Activated CD4-positive, CD25-positive, alpha-beta regulatory T cell (primary cell): ENCODE measurements around the gene TOX2.

Experiments used
- DNase-seq, 4 experiments: peaks; one replicate each; lab custom pipeline; 2025; lab: John Stamatoyannopoulos, UW

Gene TOX2

DNA sequence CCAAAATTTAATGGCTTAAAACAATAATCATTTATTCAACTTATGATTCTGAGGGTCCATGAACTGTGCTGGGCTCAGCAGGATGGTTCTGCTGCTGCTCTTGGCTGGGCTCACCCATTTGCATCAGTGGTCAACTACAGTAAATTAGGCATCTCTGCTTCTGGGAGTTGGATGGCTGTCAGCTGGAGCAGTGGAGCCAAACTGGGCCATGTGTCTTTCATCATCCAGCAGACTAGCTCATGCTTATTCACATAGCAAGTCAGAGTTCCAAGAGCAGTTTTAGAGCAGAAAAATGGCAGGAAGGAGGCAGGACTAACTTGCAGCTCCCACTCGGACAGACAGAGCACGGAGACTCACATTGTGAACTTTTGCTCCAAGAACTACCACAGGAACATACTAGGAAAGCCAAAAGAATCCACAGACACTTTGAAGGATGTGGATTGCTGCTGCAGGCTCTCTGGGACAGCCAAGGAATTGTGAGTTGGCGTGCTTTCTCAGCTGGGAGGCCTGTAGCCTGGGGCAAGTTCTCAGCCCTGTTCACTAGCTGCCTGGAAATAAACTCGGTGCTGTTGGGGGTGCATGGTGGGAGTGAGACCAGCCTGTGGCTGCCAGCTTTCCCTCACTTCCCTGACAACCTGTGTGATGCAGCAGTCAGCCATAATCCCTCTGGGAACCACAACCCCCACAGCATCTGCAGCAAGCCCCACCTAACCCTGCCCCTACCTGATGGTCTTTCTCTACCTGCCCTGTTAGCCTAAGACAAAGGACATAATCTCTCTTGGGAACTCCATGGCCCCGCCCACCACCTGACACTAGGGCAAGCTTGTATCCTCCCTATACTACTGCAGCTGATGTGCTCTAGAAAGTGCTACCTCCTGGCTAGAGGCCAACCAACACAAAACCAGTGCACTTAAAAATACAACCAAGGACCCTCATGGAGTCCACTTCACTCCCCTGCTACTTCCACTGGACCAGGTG is 143.3 kb downstream of the TOX2 start:
- no peak for DNase-seq

DNA sequence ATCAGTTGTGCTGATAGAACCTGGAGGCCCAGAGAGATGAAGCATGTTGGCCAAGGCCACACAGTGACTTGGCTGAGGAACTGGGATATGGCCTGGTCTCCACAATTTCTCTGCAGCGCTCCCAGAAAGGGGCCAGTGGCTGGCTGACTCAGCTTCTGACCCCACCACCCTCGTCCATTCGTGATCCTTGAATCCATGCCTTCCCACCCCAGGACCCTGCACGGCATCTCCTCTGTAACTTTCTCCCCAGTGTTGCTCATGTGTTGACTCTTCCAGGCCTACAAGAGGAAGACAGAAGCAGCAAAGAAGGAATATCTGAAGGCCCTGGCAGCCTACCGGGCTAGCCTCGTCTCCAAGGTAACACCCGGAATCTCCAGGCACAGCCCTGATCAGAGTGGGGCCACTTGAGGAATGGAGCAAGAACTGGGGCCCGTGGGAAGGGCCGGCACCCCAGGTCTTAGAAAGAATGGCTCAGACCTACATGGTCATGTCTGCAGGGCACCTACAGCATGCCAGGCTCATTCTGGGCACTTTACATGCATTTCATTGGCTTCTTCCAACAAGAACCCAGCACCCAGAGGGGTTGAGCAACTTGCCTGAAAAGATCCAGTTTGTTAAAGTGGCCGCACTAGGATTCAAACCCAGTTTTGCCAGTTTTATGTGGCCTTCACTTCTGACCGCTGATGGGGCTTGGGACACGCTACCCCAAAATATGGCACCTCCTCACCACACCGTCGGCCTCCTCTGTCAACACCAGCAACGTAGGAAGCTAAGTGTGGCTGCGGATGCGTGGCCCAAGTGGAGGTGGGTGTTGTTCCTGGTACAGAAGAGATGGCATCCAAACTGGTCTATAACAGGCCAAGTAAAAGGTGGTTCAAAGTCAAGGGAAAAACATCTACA is 150.1 kb downstream of the TOX2 start:
- no peak for DNase-seq

DNA sequence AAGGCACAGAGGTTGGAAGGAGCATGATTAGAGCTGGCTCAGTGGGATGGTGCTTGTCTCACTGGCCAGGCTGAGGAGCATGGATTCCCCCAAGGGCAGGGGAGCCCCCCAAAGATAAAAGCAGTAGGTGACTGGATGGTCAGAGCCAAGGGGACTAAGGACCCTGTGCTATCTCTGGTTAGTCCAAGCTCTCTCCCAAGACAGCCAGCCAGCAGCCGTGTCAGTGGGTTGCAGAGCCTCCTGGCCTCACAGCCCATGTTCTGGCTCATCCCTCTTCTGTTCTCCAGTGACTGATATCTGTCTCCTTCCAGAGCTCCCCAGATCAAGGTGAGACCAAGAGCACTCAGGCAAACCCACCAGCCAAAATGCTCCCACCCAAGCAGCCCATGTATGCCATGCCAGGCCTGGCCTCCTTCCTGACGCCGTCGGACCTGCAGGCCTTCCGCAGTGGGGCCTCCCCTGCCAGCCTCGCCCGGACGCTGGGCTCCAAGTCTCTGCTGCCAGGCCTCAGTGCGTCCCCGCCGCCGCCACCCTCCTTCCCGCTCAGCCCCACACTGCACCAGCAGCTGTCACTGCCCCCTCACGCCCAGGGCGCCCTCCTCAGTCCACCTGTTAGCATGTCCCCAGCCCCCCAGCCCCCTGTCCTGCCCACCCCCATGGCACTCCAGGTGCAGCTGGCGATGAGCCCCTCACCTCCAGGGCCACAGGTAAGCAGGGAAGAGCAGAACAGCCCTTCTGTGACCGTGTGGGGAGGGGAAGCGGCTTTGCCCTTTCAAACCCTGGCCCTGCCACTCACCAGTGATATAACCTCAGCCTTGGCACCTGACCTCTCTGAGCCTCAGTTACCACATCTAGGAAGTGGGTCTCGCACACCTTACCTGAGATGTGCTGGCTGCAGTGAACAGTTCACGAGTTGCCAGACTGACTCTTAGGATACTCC is 151.0 kb downstream of the TOX2 start:
- DNase-seq = no peak

DNA sequence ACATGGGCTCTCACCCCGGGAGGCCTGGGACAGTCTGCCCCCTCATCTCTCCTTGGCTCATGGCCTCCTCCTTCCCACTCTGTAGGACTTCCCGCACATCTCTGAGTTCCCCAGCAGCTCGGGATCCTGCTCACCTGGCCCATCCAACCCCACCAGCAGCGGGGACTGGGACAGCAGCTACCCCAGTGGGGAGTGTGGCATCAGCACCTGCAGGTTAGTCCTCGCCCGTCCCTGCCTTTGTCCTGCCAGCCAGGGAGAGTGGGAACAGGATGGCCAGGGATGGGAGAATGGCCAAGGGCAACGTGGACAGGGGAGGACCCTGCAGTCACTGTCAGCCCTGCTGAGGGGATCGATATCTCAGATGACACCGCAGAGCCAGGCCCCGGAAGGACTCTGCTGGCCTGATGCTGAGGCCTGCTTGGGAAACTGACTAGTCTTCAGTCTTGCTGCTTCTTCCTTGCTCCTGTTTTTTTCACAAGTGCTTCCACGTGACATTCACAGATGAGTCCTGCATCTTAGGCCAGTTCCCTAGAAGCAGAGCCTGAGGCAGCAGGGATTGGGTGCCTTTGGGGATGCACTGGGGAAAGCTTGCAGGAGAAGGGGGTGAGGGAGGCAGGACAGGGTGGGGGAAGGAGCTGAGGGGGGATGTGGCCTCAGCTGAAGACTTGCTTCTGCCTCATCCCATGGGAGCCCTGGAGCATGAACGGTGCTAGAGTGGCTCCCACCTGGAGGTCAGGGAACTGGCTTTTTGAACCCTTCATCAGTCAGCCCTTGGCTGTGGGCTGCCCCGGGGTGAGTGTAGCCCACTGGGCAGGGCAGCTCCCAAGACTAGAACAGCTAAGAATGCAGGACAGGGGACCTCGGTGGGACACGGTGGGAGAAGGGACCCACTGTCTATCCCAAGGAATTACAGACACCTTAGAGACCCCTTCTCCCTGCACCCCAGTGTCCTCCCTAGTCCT is 152.3 kb downstream of the TOX2 start:
- DNase-seq = no peak

DNA sequence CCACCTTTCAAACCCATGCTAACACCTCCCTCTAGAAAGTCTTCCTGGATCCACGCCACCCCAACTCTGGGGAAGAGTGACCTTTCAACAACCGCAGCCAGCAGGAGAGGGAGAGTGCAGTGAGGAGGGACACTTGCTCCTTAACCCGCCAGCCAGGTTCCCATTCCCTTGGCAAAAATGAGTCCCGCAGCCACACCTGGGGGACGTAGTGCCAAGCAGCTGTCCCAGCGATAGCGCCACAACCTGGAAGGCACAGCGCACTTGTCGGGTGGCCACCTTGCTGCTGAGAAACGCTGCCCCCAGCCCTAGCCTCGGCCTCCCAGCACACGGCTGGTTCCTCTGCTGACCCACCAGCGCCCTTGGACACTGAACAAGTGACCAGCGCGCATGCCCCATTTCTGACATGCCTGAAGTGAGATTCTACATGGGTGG is 153.0 kb downstream of the TOX2 start:
- no peak for DNase-seq

DNA sequence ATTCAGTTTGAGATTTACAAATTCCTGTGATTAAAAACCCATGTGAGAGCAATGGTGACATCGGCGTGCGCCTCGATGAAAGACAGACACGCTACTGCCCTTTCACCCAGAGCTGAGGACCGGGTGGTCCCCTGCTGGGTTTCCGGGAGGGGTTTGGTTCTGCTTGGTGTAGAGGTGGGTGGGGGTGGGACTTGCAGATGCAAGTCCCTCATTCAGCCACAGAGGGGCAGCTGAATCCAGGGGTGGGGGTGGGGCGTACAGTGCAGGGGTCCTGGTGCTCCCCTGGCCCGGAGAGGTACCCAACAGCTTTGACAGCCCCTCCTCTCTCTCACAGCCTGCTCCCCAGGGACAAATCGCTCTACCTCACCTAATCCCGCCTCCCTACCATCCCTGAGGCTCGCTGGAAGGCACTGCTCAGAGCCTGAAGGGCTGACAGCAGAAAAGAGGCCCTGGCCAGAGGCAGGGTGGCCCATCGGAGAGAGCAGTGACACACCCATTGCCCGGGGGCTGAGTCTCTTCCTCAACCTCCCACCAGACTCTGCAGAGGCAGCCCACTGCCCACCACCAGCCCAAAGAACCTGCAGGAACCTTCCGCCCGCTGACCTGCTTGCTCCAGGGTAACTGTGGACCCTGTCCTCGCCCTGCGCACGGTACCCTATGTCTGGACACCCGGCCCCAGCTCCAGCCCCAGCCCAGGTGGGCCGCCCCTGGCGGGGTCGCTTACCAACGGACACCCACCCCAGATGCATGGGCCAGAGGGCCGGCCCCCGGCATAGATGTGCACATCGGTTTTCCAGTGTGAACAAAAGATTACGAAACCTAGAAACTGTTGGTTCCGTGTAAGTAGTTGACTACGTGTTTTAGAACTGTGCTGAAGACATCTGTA is 153.9 kb downstream of the TOX2 start:
- no peak for DNase-seq

DNA sequence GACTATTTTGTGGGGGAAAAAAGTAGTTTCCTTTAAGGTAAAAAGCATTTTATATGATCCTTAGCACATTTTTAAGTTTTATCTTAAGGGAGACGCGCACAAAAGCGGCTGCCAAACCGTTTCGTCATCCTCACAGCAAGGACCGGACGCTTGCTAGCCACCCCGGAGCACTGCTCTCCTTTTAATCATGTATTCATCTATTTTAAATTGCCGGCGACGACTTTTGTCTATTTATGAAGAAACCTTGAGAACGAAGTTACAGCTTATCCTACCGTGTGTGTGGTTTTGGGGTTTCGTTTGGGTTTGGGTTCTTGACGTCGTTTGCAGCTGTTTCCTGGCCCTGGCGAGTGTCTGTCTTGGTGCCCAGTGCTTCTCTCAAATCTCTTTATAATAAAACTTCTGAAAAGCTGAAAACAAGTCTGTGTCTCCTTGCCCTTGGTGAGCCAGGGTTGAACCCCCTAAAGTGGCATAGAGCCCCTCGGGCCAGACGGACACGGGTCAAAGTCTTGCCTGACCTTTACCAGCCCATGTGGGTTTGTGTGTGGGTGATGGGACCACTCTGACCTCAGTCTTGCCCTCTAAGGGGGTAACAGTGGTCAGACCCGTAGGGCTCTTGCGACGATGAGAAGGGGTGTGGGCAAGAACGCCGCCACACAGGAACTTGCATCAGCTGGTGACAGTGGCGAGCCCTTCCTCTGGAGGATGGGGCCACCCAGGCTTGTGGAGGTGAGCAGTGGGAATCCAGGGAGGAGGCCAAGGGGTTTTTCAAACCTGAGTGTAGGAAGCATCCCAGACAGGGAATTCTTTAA is 154.8 kb downstream of the TOX2 start:
- peak in 2 of 4 experiments; percentile 46 to 61 for DNase-seq

DNA sequence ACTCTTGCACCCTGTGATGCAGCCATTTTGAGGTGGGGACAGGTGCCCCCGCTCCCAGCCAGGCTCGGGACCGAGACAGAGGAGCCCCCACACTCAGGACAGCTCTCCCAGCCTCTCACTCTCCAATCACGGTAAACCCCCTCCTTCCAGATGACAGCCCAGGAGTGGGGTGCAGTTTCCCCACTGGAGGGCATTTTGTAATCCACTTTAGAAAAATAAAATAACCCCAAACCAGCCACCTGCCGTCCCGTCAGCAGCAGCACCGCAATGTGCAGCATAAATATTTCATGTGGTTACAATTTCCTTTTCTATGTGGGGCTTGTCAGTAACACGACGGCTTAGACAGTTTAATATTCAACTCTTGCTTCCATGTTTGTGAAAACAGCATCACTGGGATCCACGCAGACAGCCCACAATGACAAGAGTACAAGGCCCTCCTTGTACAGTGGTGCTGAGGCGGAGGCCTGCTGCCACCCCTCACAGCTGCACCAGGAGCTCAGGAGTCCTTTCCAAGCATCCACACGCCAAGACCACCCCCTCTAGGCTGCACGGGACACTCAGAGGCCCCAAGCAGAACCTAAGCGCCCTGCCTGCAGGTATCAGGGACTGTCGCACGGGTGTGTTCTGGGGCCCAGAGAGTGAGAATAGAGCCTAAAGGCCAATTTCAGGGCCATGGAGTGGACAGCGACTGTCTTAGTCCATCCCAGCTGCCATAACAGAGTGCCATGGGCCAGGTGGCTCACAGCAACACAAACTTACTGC is 155.7 kb downstream of the TOX2 start:
- no peak for DNase-seq

DNA sequence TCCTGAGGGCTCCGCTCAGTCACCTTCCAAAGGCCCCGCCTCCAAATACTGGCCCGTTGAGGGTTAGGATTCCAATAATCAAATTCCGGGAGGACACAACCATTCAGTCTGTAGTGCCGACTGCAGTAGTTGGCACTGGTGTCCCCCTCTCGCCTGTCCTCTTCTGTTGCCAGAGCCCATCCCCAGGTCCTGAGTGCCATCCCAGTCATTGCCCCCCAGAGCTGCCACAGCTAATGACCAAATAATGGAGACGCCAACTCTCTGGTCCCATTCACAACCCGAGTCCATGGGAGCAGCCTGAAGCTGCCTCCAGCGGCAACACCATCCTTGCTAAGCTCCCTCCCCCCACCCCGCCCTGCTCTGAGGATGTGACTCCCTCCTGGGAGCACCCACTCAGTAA is 156.4 kb downstream of the TOX2 start:
- no peak for DNase-seq

DNA sequence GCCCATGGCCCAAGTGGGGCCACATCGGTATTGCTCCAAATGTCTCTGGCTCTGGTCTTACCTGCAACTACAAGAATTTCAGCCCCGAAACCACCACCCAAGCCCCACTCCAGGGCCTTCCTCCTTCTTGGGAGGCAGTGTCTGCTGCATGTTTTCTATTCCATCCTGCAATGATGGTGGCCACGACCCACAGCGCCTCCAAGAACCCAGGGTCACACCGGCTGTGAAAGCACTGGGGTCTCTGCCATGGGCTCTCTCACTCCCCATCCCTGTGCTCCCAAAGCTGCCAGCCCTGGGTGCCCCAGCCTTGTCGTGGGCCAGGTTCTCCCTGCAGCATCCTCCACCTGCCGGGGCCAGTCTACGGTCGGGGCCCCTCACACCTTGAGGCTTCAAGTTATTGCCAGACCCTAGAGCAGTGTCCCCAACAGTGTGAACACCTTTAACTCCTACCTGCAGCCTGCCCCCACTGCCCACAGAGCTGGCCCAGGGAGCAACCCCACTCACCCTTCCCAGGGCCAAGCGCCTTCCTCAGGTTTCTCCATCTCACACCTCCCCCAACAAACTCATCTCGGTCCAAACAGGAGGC is 157.0 kb downstream of the TOX2 start:
- no peak for DNase-seq

DNA sequence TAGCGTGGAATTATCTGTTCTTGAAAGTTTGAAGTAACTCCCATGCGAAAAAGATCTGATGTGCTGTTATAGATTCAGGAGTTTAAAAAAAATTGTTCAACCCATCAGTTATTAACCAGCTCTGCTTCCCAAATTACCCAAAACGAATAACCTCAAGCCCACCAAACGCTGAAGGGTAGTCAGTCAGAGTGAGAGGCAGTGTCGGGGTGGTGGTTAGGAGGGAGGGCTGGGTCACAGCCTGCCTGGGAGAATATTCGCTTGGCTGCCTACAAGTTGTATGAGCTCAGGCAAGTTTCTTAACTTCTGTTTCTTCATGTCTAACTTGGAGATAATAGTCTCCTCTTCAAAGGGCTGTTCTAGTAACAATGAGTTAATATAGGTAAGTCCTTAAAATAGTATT is 157.7 kb downstream of the TOX2 start:
- DNase-seq = no peak

DNA sequence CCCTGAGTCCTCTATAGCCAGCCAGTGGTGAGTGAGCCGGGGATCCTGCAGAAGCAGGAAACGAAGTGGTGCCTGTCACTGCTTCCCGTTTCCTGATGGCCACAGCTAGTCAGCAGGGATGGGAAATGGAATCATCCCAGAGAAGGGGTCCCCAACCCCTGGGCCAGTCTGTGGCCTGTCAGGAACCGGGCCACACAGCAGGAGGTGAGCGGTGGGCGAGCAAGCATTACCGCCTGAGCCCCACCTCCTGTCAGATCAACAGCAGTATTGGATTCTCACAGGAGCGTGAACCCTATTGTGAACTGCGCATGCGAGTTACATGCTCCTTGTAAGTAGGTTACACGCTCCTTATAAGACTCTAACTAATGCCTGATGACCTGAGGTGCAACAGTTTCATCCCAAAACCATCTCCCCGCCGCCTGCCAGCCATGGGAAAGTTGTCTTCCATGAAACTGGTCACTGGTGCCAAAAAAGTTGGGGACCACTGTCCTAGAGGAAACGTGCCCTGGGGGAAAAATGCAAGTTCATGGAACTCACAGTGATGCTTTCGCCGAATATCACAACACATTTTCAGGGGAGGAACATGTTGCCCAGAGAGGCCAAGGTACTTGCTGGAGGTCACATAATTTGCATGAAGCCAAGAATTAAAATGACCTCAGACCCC is 158.5 kb downstream of the TOX2 start:
- no peak for DNase-seq

DNA sequence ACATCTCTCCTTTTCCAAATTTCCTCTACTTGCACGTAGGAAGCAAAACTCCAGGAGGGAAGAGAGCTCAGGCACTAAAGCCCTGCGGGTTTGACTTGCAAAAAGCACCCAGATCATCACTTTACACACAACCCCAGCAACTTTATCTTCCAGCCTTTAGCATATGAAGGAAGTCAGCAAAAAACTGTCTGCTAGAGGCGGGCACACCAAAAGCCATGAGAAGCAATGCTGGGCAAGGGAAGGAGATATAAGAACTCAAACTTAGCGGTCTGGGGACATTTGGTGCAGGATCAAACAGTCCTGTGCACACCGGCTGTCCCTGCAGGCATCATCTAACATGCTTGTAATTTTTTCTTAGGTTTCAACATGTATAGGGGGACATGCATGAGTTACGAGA is 159.0 kb downstream of the TOX2 start:
- DNase-seq = no peak

DNA sequence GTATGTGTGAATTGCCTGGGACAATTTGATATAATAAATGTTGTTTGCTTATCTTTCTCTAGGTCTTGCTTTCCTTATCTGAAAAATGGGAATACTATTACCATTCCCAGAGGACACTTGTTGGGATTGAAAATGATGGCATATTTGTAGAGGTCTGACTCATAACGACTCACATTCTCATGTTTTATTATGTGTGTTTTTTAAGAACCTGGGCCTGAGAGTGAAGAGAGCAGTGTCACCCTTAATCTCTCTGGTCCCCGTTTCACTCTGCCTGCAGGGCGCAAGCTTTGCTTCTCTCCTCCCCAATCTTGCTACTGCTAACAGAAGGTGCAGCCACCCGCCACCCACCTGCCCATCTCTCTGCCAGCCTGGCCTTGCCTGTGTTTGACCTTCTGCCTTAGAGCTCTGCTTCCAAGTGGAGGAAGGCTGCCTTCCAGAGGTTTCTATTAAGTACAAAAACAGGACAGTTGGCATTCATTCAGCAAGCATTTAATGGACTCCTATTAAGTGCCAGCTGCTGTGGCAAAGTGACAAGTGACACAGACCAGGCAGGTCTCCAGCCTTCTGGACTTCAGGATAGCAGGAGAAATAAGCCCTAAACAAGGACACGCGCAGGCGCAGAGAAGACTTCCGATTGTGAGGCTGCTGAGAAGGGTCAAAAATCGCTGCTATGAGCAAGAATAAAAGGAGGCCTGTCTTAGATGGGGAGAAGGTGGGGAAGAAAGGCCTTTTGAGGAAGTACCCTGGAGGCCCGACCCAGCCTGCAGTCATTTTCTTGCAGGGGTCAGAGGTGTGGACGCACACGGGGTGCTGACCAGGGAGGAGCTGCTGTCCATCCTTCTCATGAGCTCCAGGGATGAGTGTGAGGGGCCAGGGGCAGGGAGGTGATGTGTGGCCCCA is 159.8 kb downstream of the TOX2 start:
- DNase-seq = no peak

DNA sequence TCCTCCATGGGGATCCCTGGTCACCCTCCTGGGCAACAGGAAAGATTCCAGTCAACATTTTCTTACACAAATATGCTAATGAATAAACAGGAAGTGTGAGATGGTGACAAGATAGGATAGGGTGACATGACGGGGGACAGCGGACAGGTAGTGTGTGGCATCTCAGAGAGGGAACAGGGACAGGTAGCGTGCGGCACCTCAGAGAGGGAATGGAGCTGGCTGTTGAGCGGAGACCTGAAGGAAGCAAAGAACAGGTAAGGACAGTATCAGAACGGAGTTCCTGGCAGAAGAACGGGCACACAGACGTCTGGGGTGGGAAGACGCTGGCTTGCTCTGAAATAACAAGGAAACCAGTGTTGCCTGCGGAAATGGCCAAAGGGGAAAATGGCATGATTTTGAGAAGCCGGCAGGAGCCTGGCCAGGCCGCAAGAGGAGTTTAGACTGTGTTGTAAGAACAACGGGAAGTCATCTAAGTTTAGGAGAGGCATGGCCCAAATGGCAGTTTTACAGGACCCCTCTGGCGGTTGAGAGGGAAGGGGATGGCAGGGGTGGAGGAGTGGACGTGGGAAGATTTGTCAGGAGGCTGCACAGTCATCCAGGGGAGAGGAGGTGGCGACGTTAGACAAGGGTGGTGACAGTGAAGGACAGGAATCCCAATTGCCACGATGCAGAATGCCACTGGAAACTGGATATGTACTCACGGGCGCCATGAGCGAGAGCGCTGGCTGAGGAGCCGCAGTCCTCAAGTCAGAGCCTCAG is 160.7 kb downstream of the TOX2 start:
- DNase-seq = no peak
